DOHH2 (cell line): ENCODE data around the gene DUSP1.

Experiments used
- EZH2phosphoT487 ChIP-seq: fragments of 200-600 bp; sonication (generic); IDR thresholded peaks from 2 replicates; pipeline ENCODE4 v1.6.1; 2017; ENCODE audit warnings: borderline replicate concordance, mild to moderate bottlenecking, antibody characterized with exemption, low read length, moderate library complexity, mixed read lengths
- TF ChIP-seq, protein P1 (sequence below): fragments of 200-600 bp; sonication (generic); IDR thresholded peaks from one replicate; pipeline ENCODE4 v1.5.1; 2014; ENCODE audit warnings: antibody characterized with exemption, mild to moderate bottlenecking, low read depth, low read length; ENCODE audit not compliant: poor library complexity, severe bottlenecking

DNA sequence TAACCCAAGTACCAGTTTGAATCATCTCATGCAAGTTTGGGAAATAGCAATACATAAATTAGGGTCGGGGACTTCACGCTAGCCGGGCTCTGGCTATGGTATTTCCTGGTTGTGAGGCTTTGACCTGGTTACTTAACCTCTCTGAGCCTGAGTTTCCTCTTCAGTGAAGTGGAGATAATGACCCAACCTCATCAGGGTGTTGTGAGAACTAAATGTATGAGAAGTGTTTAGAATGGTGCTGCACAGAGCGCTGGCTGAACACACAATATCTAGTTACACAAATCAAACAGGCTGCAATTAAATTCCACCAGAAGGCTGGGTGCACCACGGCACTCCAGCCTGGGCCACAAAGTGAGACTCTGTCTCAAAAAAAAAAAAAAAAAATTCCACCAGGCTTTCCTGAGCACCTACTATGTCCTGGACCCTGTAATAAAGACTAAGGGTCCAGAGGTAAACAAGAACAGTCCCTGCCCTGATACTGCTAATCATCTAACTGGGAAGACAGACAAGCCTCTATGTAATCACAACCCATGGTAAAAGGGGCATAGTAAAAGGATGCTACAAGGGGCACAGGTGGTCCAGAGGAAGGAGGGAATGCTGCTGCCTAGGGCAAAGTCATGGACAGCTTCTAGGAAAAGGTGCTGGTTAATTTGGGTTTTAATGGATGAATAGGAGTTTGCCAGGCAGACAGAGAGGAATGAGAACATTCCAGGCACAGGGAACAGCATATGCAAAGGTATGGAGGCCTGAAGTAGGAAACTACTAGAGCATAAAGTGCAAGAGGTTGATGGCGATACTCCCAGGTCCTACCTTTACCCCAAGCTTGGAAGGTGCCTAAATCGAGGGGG, 27.7 kb downstream of the DUSP1 start:
- TF ChIP-seq, protein P1, sequence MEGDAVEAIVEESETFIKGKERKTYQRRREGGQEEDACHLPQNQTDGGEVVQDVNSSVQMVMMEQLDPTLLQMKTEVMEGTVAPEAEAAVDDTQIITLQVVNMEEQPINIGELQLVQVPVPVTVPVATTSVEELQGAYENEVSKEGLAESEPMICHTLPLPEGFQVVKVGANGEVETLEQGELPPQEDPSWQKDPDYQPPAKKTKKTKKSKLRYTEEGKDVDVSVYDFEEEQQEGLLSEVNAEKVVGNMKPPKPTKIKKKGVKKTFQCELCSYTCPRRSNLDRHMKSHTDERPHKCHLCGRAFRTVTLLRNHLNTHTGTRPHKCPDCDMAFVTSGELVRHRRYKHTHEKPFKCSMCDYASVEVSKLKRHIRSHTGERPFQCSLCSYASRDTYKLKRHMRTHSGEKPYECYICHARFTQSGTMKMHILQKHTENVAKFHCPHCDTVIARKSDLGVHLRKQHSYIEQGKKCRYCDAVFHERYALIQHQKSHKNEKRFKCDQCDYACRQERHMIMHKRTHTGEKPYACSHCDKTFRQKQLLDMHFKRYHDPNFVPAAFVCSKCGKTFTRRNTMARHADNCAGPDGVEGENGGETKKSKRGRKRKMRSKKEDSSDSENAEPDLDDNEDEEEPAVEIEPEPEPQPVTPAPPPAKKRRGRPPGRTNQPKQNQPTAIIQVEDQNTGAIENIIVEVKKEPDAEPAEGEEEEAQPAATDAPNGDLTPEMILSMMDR, result no peak
- TF ChIP-seq EZH2phosphoT487, result no peak
